Activated CD8-positive, alpha-beta memory T cell treated with anti-CD3 and anti-CD28 coated beads, Interleukin-2, amount 10 ng/mL, durations not matched to agents 7 days and 5 days (primary cell): Measurements from ENCODE around the gene TTC23L. TPM values are rescaled to one million over a fixed set of nuclear protein-coding genes. Genes with fewer than 3 reads are reported as not detected.

ENCODE experiments used
- ATAC-seq: fragments of 150-1000 bp; cut with Tn5 transposase; one replicate; pipeline ENCODE4 v1.10.0; 2021; ENCODE audit warnings: moderate library complexity
- CTCF ChIA-PET: fragments of 350-600 bp; sonication (Branson Sonifier 250); formaldehyde crosslinking; loops from one replicate; lab custom pipeline; 2021; ENCODE audit warnings: antibody characterized with exemption; lab: Charles Lee
- DNase-seq: peaks from one replicate; pipeline ENCODE4 v3.0.0-alpha.2; 2020
- H3K27ac Mint-ChIP-seq: one replicate; pipeline ENCODE4 v1.8.0; 2021; ENCODE audit warnings: mild to moderate bottlenecking, mixed read lengths
- H3K27me3 Mint-ChIP-seq: one replicate; pipeline ENCODE4 v1.8.0; 2021; ENCODE audit warnings: mixed read lengths
- H3K36me3 Mint-ChIP-seq: one replicate; pipeline ENCODE4 v1.8.0; 2021; ENCODE audit warnings: mild to moderate bottlenecking, mixed read lengths
- H3K4me1 Mint-ChIP-seq: one replicate; pipeline ENCODE4 v1.8.0; 2021; ENCODE audit warnings: mixed read lengths
- H3K4me3 Mint-ChIP-seq: one replicate; pipeline ENCODE4 v1.8.0; 2021; ENCODE audit warnings: mild to moderate bottlenecking, moderate library complexity, mixed read lengths
- H3K9me3 Mint-ChIP-seq: one replicate; pipeline ENCODE4 v1.8.0; 2022; ENCODE audit warnings: low read depth, mixed read lengths
- total RNA-seq, 2 experiments: library from RNA; stranded (reverse); gene quantifications; one replicate each; pipeline ENCODE4 v1.2.3, GENCODE V29; 2021

TTC23L gene
- total RNA-seq, 2 experiments from 2014 or later: not detected

DNA sequence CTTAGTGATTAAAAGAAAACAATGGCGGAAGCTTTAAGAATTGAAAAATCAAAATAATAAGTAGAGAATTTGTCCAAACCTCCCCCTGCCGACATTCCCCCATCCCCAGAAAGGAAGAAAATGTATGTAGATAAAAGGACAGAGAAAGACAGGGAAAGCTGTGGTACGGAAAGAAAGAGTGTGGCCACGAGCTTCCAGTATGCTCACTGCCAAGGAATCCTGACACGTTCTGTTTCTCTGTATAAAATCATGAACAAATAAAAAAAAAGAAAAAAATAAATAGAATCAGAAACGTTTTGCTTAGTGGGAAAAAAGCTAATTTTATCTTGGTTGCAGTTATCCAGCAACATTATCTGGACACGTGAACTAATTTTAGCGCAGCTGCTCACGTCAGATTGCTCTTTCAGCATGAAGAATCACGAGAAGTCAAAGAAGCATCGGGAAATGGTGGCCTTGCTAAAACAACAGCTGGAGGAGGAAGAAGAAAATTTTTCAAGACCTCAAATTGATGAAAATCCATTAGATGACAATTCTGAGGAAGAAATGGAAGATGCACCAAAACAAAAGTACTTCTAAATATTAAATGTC, 105.6 kb downstream of the TTC23L start:
- H3K9me3 Mint-ChIP-seq: no peaks in the 10 kb centered on the region
- H3K27me3 Mint-ChIP-seq: no peaks in the 10 kb centered on the region
- H3K36me3 Mint-ChIP-seq: peaks cover 42% of the 10 kb centered on the region
- no peaks in the 10 kb centered on the region for H3K4me1 Mint-ChIP-seq
- H3K4me3 Mint-ChIP-seq: no peak overlapping the region
- ATAC-seq (no peak), DNase-seq (no peak)
- no peak overlapping the region for H3K27ac Mint-ChIP-seq
- CTCF ChIA-PET: interaction anchor here (0.8 to 1.1 kb wide), 2 partner anchors 11 to 1006 kb away, joined by 3 read pairs; no protein-coding TSS in a partner anchor

Other genes starting within 250 kb of the TTC23L start
- under 1 TPM in 1 of 2 experiments, not detected in 1; 0.61 TPM for gene RAI14, start 182.8 kb upstream of the TTC23L start, total RNA-seq
- 10 to 100 TPM; 33.2 to 37.7 TPM for gene RAD1, start 76.3 kb downstream of the TTC23L start, total RNA-seq
- gene BRIX1, start 76.5 kb downstream of the TTC23L start, total RNA-seq: 10 to 100 TPM; 42.2 to 58.0 TPM
- 10 to 100 TPM; 50.6 to 54.6 TPM for gene DNAJC21, start 90.4 kb downstream of the TTC23L start, total RNA-seq
- gene AGXT2, start 208.8 kb downstream of the TTC23L start, total RNA-seq: not detected